Ureter (tissue), 1 donor: ENCODE measurements around the gene ALDOC. TPM values are rescaled to one million over a fixed set of nuclear protein-coding genes. Genes with fewer than 3 reads are reported as not detected.

Source experiments
- DNase-seq: peaks from one replicate; pipeline ENCODE4 v3.0.0-alpha.2; 2020; ENCODE audit warnings: low spot score
- total RNA-seq: library from RNA; stranded (reverse); gene quantifications from one replicate; pipeline ENCODE4 v1.2.4, GENCODE V29; 2023
- donor health status: DM: yes; HTN: yes; CAD: no.

ALDOC gene
- total RNA-seq, 1 donor from 2014 or later: 15.7 TPM

GRCh38 chr17:28552176-28552999 is 24.3 kb downstream of the ALDOC start, which contains the start of gene UNC119:
UNC119 (minus strand) TSS chr17:28552624; CDS start chr17:28552557, 67 bp downstream.
- peak; percentile 78 for DNase-seq

- no peak for DNase-seq
Observed at GRCh38 chr17:28551421-28552175, 25.1 kb downstream of the ALDOC start.

GRCh38 chr17:28550858-28551257 is 25.8 kb downstream of the ALDOC start:
- no peak for DNase-seq

DNA sequence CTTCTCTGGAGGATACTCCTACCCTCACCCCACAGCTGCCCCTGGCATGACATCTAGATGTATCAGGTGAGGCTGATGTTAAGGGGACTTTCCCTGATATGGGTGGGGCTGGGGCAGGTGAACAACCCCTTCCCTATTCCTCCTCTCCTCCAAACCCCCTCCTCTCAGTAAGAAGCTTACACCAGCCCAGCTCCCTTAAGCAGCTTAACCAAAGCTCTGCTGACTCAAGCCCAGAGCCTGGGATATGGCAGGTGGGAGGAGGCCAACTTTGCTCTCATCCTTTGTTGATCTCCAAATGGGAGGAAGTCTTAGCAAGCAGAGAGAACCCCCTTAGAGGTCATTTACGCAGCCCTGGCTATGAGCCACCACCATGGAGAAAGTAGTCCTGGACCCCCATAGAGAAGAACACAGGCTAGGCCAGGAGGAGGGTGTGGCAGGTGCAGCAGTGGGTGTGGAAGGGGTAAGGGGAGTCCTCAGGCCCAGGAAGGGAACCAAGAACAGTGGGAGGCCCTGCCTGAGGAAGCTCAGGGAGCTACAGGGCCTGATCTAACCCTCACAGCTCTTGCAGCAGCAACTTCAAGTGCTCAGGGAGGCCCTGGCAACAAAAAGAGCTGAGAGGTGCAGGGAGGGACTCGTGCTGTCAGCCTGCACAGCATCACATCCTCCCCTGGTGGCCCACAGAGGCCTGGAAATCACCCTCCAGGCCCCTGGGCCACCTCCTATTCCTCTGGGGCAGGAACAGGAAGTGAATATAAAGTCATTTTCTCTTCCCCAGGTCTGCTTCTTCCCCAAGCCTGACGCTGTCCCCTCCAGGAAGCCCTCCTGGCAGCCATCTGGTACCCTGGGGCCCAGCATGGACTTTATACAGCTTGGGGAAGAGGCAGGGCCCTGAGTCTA is 27.2 kb downstream of the ALDOC start:
- DNase-seq: no peak

DNA sequence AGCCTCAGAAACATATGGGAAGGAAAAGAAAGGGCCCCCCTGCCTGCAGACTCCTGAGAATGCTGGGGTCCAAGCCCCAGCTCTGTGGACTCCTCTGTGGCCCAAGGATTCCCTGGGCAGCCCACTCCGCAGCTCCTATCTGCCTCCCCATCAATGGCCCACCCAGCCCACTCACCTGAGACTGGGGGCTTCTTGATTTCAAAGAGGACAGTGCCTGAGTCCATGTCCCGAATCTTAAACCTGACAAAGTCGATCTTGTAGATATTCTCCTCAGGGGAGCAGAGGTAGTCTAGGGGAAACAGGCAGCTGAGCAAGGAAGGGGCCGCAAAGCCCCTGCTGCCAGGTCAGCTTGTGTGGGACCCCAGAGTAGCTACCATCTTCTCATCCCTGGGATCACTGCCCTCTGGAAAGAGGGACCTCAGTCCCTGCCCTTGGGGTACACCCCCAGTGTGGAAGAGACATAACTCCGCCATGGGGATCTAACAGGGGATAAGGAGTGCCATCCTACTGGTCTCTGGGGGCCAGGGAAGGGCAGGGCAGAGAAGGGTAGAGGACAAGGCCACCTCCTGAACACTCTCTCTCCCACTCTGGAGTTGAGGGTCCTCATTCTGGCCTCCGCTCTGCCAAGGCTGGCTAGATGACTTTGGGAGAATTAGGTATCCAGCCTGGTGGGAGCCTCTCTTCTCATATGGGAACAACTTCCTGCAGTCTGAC is 28.1 kb downstream of the ALDOC start:
- DNase-seq: no peak

- DNase-seq: peak; percentile 71
Observed at GRCh38 chr17:28547623-28548416, 28.9 kb downstream of the ALDOC start.

GRCh38 chr17:28547096-28547622 is 29.5 kb downstream of the ALDOC start:
- no peak for DNase-seq

- no peak for DNase-seq
Observed at GRCh38 chr17:28545787-28546415, 30.8 kb downstream of the ALDOC start.

DNA sequence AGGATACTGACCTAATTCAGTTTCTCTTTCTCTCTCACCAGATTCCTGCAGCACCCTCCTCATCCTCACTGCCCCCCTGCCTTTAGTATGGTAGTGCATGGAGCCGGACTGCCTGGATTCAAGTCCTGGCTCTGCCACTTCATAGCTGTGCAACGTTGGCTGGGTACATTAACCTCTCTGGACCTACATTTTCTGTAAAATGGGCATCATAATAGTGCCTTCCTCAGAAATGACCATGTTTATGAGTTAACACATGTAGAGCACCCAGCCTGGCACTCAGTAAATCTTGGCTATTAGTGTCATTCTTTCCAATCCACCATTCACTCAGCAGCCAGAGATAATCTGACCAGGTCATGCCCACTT is 31.6 kb downstream of the ALDOC start:
- DNase-seq: no peak

DNA sequence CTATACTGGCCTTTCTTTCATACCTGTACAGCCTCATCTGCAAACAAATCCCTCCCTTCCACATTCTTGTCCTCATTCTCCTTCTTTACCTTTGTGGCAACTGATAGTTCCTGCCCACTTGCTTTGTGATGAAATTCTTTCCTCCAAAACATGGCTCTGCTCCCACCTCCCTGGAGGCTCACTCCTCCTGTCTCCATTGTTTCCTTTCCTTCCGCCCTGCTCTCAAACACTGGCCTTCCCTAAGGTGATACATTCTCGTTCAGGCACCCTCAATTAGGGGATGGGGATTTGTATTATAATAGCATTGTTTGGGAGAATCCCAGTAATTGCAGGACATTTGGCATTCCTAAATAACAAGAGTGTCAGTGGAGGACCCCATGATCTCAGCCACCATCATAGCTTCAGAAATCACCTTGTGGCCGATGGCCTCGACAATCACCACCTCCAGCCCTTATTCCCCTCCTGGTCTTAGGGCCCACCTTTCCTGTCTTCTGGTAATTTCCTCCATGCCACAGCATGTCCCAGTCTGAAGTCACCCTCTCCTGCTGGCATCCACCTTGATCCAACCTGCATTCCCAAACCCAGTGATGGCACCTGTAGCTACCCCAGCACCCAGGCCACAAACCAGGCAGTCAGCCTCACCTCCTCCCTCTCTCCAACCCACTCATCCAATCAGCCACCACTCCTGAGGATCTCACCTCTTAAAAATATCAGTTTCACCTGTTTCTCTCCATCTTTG is 32.1 kb downstream of the ALDOC start:
- DNase-seq: no peak

DNA sequence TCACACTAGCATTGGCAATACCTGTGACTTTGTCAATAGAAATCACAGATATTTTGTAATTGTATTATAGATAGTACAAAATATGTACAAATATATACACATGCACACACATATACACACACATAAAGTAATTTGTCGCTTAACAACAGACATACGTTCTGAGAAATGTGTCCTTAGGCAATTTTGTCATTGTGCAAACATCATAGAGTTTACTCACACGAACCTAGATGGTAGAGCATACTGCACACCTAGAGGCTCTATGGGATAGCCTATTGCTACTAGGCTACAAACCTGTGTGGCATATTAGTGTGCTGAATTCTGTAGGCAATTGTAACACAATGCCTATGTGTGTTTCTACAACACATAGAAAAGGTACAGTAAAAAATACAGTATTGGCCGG is 35.3 kb downstream of the ALDOC start:
- DNase-seq: no peak

- no peak for DNase-seq
Observed at GRCh38 chr17:28540231-28540630, 36.5 kb downstream of the ALDOC start.

DNA sequence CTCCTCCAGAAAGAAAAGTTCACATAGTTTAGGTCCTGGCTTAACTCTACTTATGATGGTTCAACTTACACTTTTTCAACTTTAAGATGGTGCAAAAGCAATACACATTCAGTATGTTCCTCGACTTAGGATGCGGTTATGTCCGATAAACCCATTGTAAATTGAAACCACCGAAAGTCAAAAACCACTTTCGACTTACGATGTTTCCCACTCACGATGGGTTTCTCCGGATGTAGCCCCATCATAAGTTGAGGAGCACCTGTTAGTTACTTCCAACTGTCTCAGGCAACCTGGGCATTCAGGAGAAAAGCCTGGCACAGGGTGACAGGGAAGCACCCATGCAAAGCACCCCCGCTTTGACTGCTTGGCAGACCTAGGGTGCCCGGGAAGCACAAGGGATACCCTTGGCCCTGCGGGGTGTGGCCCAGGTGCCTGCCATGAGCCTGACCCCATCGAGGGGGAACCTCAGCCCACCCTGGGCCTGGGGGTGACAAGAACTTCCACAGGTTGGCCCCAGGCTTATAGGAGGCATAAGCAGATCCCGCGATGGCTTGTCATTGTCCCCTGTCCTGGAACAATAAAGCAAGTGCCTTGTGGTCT is 38.3 kb downstream of the ALDOC start:
- no peak for DNase-seq

DNA sequence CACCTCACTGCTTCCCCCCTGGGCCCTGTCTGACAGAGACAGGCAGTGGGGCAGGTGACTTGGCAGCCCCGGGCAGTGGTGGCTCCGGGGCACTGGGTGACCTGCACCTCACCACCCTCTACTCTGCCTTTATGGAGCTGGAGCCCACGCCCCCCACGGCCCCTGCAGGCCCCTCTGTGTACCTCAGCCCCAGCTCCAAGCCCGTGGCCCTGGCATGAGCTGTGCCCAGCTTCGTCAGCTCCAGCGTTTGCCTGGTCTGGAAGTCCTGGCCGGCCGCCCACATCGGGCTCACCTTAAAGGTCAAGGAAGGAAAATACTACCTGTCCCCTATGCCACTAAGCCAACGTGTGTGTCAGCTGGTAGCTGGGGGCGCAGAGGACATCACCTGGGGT is 39.5 kb downstream of the ALDOC start:
- no peak for DNase-seq

GRCh38 chr17:28536532-28537218 is 40.0 kb downstream of the ALDOC start:
- DNase-seq: no peak

DNA sequence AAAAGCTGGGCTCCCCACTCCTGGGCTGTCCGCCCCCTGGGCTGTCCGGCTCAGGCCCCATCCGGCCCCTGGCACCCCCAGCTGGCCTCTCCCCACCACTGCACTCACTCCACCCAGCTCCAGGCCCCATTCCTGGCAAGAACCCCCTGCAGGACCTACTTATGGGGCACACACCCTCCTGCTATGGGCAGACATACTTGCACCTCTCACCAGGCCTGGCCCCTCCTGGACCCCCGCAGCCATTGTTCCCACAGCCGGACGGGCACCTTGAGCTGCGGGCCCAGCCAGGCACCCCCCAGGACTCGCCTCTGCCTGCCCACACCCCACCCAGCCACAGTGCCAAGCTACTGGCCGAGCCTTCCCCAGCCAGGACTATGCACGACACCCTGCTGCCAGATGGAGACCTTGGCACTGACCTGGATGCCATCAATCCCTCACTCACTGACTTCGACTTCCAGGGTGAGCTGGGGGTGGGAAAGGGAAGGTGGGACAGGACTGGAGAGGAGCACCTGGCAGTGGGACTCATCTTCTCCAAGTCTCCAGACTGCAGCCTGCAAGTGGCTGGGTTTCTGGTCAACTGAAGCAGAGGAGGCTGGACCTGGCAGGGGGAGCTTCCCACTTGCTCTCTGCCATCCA is 41.8 kb downstream of the ALDOC start:
- no peak for DNase-seq

DNA sequence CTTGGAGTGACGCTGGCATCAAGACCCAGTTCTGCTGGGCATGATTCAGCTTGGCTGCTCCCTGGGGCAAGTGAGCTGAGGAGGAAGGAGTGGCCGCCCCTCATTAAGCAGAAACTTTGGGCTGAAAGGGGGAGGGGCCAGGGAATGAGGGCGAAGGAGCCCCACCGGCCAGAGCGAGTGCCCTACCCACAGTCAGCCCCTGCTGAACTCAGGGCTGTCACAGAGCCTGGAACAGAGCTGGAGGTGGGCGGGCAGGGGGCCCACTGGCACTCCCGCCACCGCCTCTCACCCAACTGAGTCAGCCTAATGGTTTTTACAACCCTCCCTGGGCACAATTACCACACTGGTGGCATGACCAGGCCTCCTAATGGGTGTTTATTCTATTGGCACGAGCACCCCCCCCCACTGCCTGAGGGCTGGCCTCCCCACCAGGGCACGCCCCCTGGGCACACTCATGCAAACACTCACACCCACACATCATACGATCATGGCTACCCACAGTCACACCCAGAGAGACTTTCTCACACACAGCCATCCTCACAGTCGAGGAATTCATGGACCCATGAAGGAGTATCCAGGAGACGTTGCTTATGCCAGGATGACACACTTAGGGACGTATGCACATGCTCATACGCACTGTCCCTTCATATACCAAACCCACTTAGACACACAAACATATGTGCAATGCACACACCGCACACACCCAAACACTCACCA is 43.4 kb downstream of the ALDOC start:
- DNase-seq: peak; percentile 67
